Measurements from ENCODE around the gene TRIM4. TPM values are rescaled to one million over a fixed set of nuclear protein-coding genes. Genes with fewer than 3 reads are reported as not detected.

Gene TRIM4
- total and polyA plus RNA-seq, 10 donors = 14.3 to 58.5 (median 36.1) TPM

DNA sequence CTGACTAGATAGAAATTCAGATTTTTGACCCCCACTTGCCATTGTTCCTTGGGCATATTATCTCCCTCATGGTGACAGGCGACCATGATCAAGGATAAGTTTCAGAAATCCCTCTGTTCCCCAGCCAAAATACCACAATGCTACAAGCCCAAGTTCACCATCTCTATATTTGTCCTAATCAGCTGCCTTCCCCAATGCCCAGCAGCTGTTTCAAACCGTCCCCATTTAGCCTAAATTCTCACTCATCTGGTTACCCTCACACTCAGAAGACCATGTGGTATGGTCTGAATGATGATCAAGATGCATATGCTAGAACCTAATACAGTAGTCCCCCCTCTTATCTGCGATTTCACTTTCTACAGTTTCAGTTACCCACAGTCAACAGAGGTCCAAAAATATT is 11.0 kb upstream of the TRIM4 start:
- H3K4me1 ChIP-seq = peaks cover 0 to 17% (median 15%) of the 10 kb centered on the region in 6 donors
- intact Hi-C loops (cut with DNase I; ENCODE audit: low total_unique reads) = no loop called here
- WGBS, 5 donors = 88 to 94% (median 90%) methylated on average over 3 of the region's 3 CpGs
- H3K27me3 ChIP-seq (replicated peaks in 1 of 7) = peaks cover 0 to 52% (median 5%) of the 10 kb centered on the region in 7 donors
- no peaks in the 10 kb centered on the region for H3K9me3 ChIP-seq
- H3K4me3 ChIP-seq = no peak overlapping the region
- H3K27ac ChIP-seq = peak overlapping the region in 2 of 8 donors; percentile 63 to 66
- no peak for TF ChIP-seq CTCF (IDR thresholded peaks at IDR 0.05 in 8 of 11, conservative IDR thresholded peaks at IDR 0.05 in 3 of 11)
- TF ChIP-seq POLR2A (IDR thresholded peaks at IDR 0.05) = no peak
- TF ChIP-seq POLR2AphosphoS5 (IDR thresholded peaks at IDR 0.05) = no peak
- no peaks in the 10 kb centered on the region for H3K36me3 ChIP-seq
- DNase-seq = no peak

- Histone ChIP-seq H3K4me1 (peaks cover 0 to 17% (median 15%) of the 10 kb centered on the region in 6 donors), H3K27me3 (replicated peaks in 1 of 7) (peaks cover 0 to 50% (median 5%) of the 10 kb centered on the region in 7 donors), H3K27ac (peak overlapping the region in 5 of 8 donors; percentile 38 to 66 (median 47)), H3K9me3 (no peaks in the 10 kb centered on the region), H3K4me3 (peak overlapping the region in 3 of 8 donors; percentile 4 to 62 (median 28)), H3K36me3 (no peaks in the 10 kb centered on the region)
- intact Hi-C loops (cut with DNase I; ENCODE audit: low total_unique reads) = no loop called here
- TF ChIP-seq POLR2A (IDR thresholded peaks at IDR 0.05) = no peak
- TF ChIP-seq CTCF (IDR thresholded peaks at IDR 0.05 in 8 of 11, conservative IDR thresholded peaks at IDR 0.05 in 3 of 11) = no peak
- TF ChIP-seq POLR2AphosphoS5 (IDR thresholded peaks at IDR 0.05) = no peak
- DNase-seq = no peak
- WGBS, 5 donors = 14 to 28% (median 22%) methylated on average over 2 of the region's 2 CpGs
Measured at GRCh38 chr7:99929730-99930053, 10.4 kb upstream of the TRIM4 start.

DNA sequence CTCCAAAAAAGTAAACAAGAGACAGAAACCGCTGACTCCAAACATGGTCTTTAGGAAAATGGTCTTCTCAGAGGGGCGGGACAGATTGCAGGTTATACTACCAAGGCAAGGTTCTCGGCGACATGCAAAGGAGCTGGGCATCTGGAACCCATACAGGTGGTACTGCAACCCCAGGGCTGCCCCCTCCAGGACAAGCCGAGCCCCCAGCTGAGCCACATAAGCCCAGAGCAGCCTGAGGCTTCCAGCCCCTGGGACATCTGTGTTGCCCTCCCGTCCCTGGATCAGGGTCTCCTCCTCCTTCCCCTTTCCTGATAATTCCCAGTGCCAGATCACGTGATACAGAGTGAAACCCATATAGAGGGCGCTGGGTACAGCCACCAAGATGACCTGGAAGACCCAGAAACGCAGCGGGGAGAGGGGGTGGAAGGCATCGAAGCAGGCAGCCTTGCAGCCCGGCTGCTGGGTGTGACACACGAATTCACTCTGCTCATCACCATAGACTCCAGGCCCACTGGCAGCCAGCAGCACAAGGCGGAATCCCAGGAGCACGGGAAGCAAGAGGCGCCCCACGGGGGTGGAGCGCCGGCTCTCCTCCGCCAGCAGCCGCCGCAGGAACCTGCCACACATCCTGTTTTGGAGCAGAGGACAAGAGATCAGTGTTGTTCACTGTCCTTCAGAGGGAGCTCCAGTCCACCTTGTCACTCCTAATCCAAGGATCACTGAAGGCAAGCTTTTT is 9.8 kb upstream of the TRIM4 start, which contains the start of gene GJC3:
GJC3 (minus strand) TSS at position 627 of the 736 bp plus-strand sequence; CDS start at position 627, 0 bp downstream.
- peak; percentile 27 to 74 (median 73) for TF ChIP-seq POLR2AphosphoS5 (IDR thresholded peaks at IDR 0.05)
- TF ChIP-seq CTCF (IDR thresholded peaks at IDR 0.05 in 8 of 11, conservative IDR thresholded peaks at IDR 0.05 in 3 of 11) = peak in 6 of 11 experiments; percentile 20 to 37 (median 23)
- TF ChIP-seq POLR2A (IDR thresholded peaks at IDR 0.05) = no peak
- peak; percentile 86 for DNase-seq
- intact Hi-C loops (cut with DNase I; ENCODE audit: low total_unique reads) = no loop called here
- Histone ChIP-seq H3K27me3 (replicated peaks in 1 of 7) (peaks cover 0 to 48% (median 5%) of the 10 kb centered on the region in 7 donors), H3K9me3 (no peaks in the 10 kb centered on the region), H3K27ac (peak within 1 kb of the TSS in 5 of 8 donors; percentile 38 to 66 (median 47)), H3K36me3 (no peaks in the 10 kb centered on the region), H3K4me3 (peak within 1 kb of the TSS in 5 of 8 donors; percentile 4 to 62 (median 20)), H3K4me1 (peaks cover 0 to 17% (median 15%) of the 10 kb centered on the region in 6 donors)
- WGBS, 5 donors = 18 to 28% (median 19%) methylated on average over 13 to 22 of the region's 22 CpGs

DNA sequence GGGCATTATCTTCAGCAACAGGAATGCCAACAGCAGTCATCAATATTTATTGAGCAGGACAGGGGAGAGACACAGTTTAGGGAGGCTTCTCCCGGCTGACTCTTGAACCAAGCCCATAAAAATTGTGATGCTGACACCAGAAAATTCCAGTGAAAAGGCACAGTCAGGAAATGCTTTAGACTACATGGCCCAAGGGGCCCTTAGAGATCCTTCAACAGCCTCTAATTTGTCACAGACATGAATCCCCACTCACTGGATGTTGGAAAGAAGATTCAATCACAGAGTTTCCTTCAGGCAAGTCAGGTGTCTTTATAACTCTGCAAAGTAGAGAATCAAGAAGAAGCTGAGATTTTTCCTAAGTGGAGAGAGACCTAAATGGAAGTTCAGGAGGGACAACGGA is 8.9 kb upstream of the TRIM4 start:
- intact Hi-C loops (cut with DNase I; ENCODE audit: low total_unique reads) = no loop called here
- H3K36me3 ChIP-seq = no peaks in the 10 kb centered on the region
- H3K4me3 ChIP-seq = no peak overlapping the region
- DNase-seq = no peak
- H3K27me3 ChIP-seq (replicated peaks in 1 of 7) = peaks cover 0 to 43% (median 5%) of the 10 kb centered on the region in 7 donors
- H3K27ac ChIP-seq = no peak overlapping the region
- H3K9me3 ChIP-seq = no peaks in the 10 kb centered on the region
- WGBS, 5 donors = 80 to 90% (median 87%) methylated on average over 2 of the region's 2 CpGs
- peaks cover 0 to 17% (median 15%) of the 10 kb centered on the region in 6 donors for H3K4me1 ChIP-seq
- TF ChIP-seq POLR2AphosphoS5 (IDR thresholded peaks at IDR 0.05) = no peak
- TF ChIP-seq POLR2A (IDR thresholded peaks at IDR 0.05) = no peak
- no peak for TF ChIP-seq CTCF (IDR thresholded peaks at IDR 0.05 in 8 of 11, conservative IDR thresholded peaks at IDR 0.05 in 3 of 11)
